IPS-18a (cell line): ENCODE data around the gene MRPL33.

ENCODE experiments used
- H3K27ac ChIP-seq: one replicate; pipeline ENCODE4 v1.5.1; 2013; ENCODE audit warnings: low read length
- H3K27me3 ChIP-seq: one replicate; pipeline ENCODE4 v1.6.1; 2013; ENCODE audit warnings: mild to moderate bottlenecking, low read length; ENCODE audit not compliant: control insufficient read depth, insufficient read depth
- H3K36me3 ChIP-seq: one replicate; pipeline ENCODE4 v1.6.1; 2013; ENCODE audit warnings: low read depth, low read length; ENCODE audit not compliant: control insufficient read depth
- H3K4me1 ChIP-seq: one replicate; pipeline ENCODE4 v1.6.1; 2013; ENCODE audit warnings: low read depth, low read length; ENCODE audit not compliant: control insufficient read depth
- H3K4me3 ChIP-seq: one replicate; pipeline ENCODE4 v1.5.1; 2013; ENCODE audit warnings: low read length
- H3K9ac ChIP-seq: one replicate; pipeline ENCODE4 v1.6.1; 2013; ENCODE audit warnings: mild to moderate bottlenecking, low read length, moderate library complexity
- H3K9me3 ChIP-seq: one replicate; pipeline ENCODE4 v1.6.1; 2013; ENCODE audit warnings: low read depth, low read length; ENCODE audit not compliant: control insufficient read depth

Gene MRPL33

DNA sequence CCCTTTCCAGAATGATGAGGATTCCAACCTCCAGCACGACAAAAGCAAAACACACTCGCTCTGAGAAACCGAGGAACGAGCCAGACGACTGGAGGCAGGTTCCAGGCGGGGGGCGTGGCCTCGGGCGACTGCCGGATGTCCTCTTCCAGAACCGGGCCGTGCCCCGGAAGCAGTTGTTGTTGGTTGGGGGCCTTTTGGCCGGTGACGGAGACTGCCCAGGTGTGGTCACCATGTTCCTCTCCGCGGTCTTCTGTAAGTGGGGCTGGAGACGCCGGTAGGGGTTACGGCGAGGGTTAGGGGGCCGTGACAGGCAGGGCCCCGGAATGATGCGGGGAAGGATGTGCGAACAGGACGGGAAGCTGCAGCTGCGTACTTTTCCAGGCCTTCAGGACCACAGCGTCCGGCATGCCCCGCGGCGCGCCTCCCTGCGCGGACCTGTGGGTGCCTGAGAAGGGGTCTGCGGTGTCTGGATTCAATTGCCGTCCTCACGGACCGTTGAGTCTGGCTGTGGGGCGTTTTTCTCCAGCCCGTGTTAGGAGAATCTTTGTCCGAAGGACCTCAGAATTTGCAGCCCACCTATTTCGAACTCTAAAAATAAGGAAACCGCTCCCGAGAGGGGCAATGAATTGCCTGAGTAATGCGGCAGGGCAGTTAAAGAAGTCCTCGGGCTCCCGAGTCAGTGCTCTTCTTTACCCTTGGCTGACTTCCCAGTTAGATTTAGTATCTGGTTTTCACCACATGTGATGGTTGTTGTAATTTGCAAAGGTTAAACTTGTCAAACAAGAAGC lies at the start of gene MRPL33:
Gene MRPL33 (plus strand): TSS at position 172 of the 788 bp plus-strand sequence. CDS start 59 bp downstream, at position 231.
- Histone ChIP-seq H3K9me3 (no peaks in the 10 kb centered on the region), H3K4me3 (peak within 1 kb of the TSS; percentile 89), H3K27ac (peak within 1 kb of the TSS; percentile 7), H3K4me1 (peaks cover 9% of the 10 kb centered on the region), H3K9ac (peak within 1 kb of the TSS; percentile 79), H3K36me3 (peaks cover 8% of the 10 kb centered on the region), H3K27me3 (no peaks in the 10 kb centered on the region)

DNA sequence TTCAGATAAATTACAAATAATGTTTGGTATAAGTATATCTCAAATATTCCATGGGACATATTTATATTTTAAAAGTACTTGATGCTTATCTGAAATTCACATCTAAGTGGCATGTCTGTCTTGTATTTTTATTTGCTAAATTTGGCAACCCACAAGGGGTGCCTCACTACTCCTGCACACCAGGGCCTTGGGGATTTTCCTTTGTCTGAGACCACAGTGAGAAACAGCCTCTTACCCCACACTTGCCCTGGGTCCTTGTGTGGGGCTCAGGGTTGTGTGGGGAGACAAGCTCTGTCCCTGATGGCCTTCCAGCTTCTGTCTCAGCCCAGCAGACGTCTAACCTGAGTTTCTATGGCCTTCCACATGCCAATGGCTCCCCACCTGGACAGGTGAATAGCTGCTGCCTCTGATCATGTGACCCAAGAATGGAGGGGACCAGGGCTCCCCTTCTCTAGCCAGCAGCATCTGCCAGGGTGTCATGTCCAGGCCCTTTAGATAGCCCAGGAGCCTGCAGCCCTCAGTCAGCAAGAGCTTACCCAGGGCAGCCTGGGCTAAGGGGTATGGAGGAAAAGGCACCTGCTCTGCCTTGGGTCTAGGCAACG lies 49.5 kb upstream of the MRPL33 start:
- Histone ChIP-seq H3K27me3 (no peaks in the 10 kb centered on the region), H3K4me1 (peaks cover 27% of the 10 kb centered on the region), H3K36me3 (no peaks in the 10 kb centered on the region), H3K4me3 (no peak overlapping the region), H3K9me3 (no peaks in the 10 kb centered on the region), H3K27ac (no peak overlapping the region), H3K9ac (no peak overlapping the region)

DNA sequence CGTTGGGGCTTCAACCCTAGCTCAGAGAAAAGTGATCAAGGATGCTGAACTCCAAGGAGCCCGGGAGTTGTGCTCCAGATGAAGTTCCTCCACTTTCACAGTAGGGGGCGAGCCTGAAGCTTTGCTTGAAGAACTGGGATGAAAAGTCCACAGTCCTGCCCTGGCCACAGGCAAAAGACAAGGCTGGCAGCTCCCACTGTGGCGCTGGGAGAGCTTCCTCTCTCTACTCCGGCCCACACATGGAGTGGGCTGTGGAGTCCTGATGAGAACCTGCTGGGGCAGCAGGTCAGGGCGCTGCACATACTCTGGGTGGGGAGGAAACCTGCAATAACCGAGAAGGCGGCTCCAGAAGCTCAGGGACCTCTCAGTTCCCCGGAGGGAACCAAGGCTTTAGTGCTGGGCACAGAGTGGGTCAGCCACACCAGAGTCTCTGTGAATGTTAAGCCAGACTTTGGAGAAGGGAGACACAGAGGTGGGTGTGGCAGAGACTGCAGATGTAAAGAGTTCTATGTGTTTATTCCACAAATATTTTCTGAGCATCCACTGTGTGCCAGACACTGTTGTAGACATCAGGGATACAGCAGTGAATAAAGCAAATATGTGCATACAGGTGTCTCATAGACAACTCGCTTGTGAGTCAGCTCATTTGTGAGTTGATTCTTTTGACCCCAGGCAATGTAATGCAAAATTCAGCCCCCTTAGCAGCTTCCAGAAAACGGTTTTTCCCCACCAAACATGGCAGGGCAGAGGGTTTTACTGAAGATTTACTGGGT lies 48.0 kb upstream of the MRPL33 start:
- no peaks in the 10 kb centered on the region for H3K27me3 ChIP-seq
- no peak overlapping the region for H3K4me3 ChIP-seq
- H3K9ac ChIP-seq = no peak overlapping the region
- no peaks in the 10 kb centered on the region for H3K36me3 ChIP-seq
- peaks cover 24% of the 10 kb centered on the region for H3K4me1 ChIP-seq
- no peak overlapping the region for H3K27ac ChIP-seq
- no peaks in the 10 kb centered on the region for H3K9me3 ChIP-seq

- Histone ChIP-seq H3K9ac (no peak overlapping the region), H3K27ac (no peak overlapping the region), H3K36me3 (no peaks in the 10 kb centered on the region), H3K4me1 (peaks cover 24% of the 10 kb centered on the region), H3K27me3 (no peaks in the 10 kb centered on the region), H3K9me3 (no peaks in the 10 kb centered on the region), H3K4me3 (no peak overlapping the region)
Measured at GRCh38 chr2:27724191-27724590, 47.3 kb upstream of the MRPL33 start.

DNA sequence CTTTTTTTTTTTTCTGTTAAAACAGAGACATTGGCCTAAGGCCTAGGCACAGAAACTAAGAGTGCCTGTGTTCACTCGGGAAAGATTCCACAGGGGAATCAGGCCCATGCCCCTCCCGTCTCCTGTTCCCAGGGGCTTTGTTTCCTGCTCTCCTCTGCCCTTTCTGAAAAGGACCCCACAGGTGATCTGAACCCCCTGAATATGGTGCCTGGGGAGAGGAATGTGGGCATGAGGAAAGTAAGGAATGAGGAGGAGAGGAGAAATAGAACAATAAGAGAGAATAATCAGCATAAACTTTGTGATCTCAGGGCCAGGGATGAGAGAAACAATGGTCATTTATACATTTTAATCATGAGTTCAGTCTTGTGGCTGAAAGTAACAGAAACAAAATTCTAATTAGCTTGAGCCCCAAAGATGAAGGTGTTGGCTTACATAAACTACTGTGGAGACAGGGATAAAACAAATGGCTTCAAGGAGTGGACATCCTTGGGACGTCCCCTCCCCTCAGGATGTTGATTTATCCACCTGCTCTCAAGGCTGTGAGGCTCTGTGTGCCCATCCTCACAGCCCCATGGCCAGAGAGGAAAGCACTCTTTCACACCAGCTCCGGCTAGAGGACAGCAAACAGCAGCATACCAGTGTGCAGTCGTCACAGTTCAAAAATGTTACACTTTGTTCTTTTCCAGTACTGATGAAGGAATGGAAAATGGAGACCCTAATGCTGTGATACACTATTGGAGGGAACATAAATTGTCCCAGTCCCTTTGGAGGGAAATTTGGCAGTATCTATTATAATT lies 46.4 kb upstream of the MRPL33 start:
- H3K36me3 ChIP-seq = no peaks in the 10 kb centered on the region
- H3K9ac ChIP-seq = no peak overlapping the region
- no peaks in the 10 kb centered on the region for H3K27me3 ChIP-seq
- H3K4me3 ChIP-seq = no peak overlapping the region
- H3K27ac ChIP-seq = no peak overlapping the region
- H3K9me3 ChIP-seq = no peaks in the 10 kb centered on the region
- peaks cover 24% of the 10 kb centered on the region for H3K4me1 ChIP-seq

DNA sequence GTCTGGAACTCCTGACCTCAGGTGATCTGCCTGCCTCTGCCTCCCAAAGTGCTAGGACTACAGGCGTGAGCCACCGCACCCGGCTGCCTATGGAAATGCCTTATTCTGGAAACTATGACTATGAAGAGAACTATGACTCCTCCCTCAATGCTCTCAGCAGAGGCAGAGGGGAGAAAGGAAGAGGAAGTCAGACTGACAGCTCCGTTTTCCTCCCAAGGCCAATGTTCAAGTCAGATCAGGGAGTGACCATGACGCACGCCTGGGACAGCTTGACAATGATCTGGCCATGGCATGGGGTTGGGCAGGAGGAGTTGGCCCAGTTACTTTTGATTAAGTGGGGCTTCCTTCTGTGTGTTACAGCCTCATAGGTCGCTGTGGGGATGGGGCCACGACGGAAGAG lies 44.3 kb upstream of the MRPL33 start:
- Histone ChIP-seq H3K36me3 (no peaks in the 10 kb centered on the region), H3K4me3 (no peak overlapping the region), H3K27ac (no peak overlapping the region)

GRCh38 chr2:27728081-27728858 lies 43.2 kb upstream of the MRPL33 start:
- H3K27me3 ChIP-seq = no peaks in the 10 kb centered on the region
- no peak overlapping the region for H3K27ac ChIP-seq
- H3K36me3 ChIP-seq = no peaks in the 10 kb centered on the region
- H3K4me1 ChIP-seq = peaks cover 24% of the 10 kb centered on the region
- H3K9me3 ChIP-seq = no peaks in the 10 kb centered on the region
- H3K9ac ChIP-seq = no peak overlapping the region
- no peak overlapping the region for H3K4me3 ChIP-seq

More for the DNA sequence above, 44.3 kb upstream of the MRPL33 start:
- Histone ChIP-seq H3K9ac (no peak overlapping the region), H3K9me3 (no peaks in the 10 kb centered on the region), H3K4me1 (peaks cover 24% of the 10 kb centered on the region), H3K27me3 (no peaks in the 10 kb centered on the region)

DNA sequence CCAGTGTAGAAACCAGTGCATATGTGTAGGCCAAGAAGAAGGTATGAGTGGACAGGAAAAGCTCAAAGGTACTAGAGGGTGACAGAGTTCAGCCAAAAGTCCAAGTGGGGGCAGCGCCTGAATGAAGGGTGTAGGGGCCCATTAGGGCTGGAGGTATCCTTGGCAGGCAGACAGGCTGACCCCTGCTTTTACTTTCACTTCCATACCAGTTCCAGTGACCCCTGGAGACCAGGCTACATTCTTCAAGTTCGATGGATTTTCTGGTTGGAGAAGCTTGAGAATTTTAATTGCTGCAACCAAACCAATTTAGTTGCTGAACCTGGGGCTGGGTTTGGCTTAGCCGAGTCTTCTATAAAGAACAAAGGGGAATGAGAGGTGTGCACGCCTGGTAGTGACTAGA lies 42.3 kb upstream of the MRPL33 start:
- H3K9me3 ChIP-seq = no peaks in the 10 kb centered on the region
- no peaks in the 10 kb centered on the region for H3K27me3 ChIP-seq
- no peak overlapping the region for H3K4me3 ChIP-seq
- H3K27ac ChIP-seq = no peak overlapping the region
- no peaks in the 10 kb centered on the region for H3K36me3 ChIP-seq
- peaks cover 16% of the 10 kb centered on the region for H3K4me1 ChIP-seq
- H3K9ac ChIP-seq = no peak overlapping the region

GRCh38 chr2:27729614-27730013 lies 41.9 kb upstream of the MRPL33 start:
- Histone ChIP-seq H3K27ac (no peak overlapping the region), H3K9ac (no peak overlapping the region)

GRCh38 chr2:27730261-27730662 lies 41.3 kb upstream of the MRPL33 start:
- Histone ChIP-seq H3K9ac (no peak overlapping the region), H3K4me3 (no peak overlapping the region), H3K9me3 (no peaks in the 10 kb centered on the region), H3K36me3 (no peaks in the 10 kb centered on the region), H3K27me3 (no peaks in the 10 kb centered on the region), H3K4me1 (peaks cover 9% of the 10 kb centered on the region), H3K27ac (no peak overlapping the region)

More at GRCh38 chr2:27729614-27730013, 41.9 kb upstream of the MRPL33 start:
- no peaks in the 10 kb centered on the region for H3K36me3 ChIP-seq
- H3K27me3 ChIP-seq = no peaks in the 10 kb centered on the region
- no peaks in the 10 kb centered on the region for H3K9me3 ChIP-seq
- no peak overlapping the region for H3K4me3 ChIP-seq
- H3K4me1 ChIP-seq = peaks cover 12% of the 10 kb centered on the region
